ENCODE measurements around the gene COX6B1. TPM values are rescaled to one million over a fixed set of nuclear protein-coding genes. Genes with fewer than 3 reads are reported as not detected.

Gene COX6B1
- total RNA-seq, 2 donors from 2014 or later, result 401 to 445 TPM

- peaks cover 16% of the 10 kb centered on the region for H3K36me3 Mint-ChIP-seq (ENCODE audit: low read depth)
- peak; percentile 80 for DNase-seq
- H3K9ac ChIP-seq (ENCODE audit: extremely low read depth, low read length, poor library complexity, severe bottlenecking), result no peak within 1 kb of the TSS
Measured at GRCh38 chr19:35641515-35642151, 6.5 kb upstream of the COX6B1 start, which contains the start of gene ETV2. Gene ETV2 (plus strand): TSS chr19:35641745. CDS start chr19:35642461, 716 bp downstream.

GRCh38 chr19:35642312-35642711 is 5.8 kb upstream of the COX6B1 start:
- no peak for TF ChIP-seq CTCF (conservative IDR thresholded peaks at IDR 0.05)
- H3K9ac ChIP-seq (ENCODE audit: extremely low read depth, low read length, poor library complexity, severe bottlenecking), result no peak overlapping the region
- WGBS, 2 experiments (ENCODE audit: insufficient coverage in 1 of 2, insufficient read length in 1 of 2), result 87 to 93% methylated on average over 5 to 10 of the region's 10 CpGs
- peaks cover 6% of the 10 kb centered on the region for H3K27me3 Mint-ChIP-seq (ENCODE audit: insufficient read depth)
- H3K9me3 ChIP-seq (ENCODE audit: control insufficient read depth, low read length), result no peaks in the 10 kb centered on the region
- H3K4me3 Mint-ChIP-seq, result peak overlapping the region; percentile 63
- H3K36me3 ChIP-seq (ENCODE audit: control insufficient read depth, insufficient read depth, low read length), result peaks cover 12% of the 10 kb centered on the region
- H3K27me3 ChIP-seq (ENCODE audit: control insufficient read depth, insufficient read depth, low read length, poor library complexity, severe bottlenecking), result no peaks in the 10 kb centered on the region
- peaks cover 9% of the 10 kb centered on the region for H3K36me3 Mint-ChIP-seq (ENCODE audit: low read depth)
- DNase-seq, result peak; percentile 62
- peak overlapping the region; percentile 52 for H3K27ac Mint-ChIP-seq
- peaks cover 18% of the 10 kb centered on the region for H3K4me1 Mint-ChIP-seq
- no peaks in the 10 kb centered on the region for H3K4me1 ChIP-seq (ENCODE audit: control insufficient read depth, insufficient read depth, low read length)
- H3K9me3 Mint-ChIP-seq, result no peaks in the 10 kb centered on the region
- H3K27ac ChIP-seq (ENCODE audit: low read depth, low read length), result no peak overlapping the region
- H3K4me3 ChIP-seq (ENCODE audit: low read length), result no peak overlapping the region

More at GRCh38 chr19:35641515-35642151, 6.5 kb upstream of the COX6B1 start, which contains the start of gene ETV2:
- 49 to 62% methylated on average over 12 to 28 of the region's 28 CpGs for WGBS, 2 experiments (ENCODE audit: insufficient coverage in 1 of 2, insufficient read length in 1 of 2)
- Histone ChIP-seq H3K4me3 (ENCODE audit: low read length) (no peak within 1 kb of the TSS), H3K4me1 (ENCODE audit: control insufficient read depth, insufficient read depth, low read length) (no peaks in the 10 kb centered on the region), H3K9me3 (ENCODE audit: control insufficient read depth, low read length) (no peaks in the 10 kb centered on the region), H3K27me3 (ENCODE audit: control insufficient read depth, insufficient read depth, low read length, poor library complexity, severe bottlenecking) (no peaks in the 10 kb centered on the region), H3K36me3 (ENCODE audit: control insufficient read depth, insufficient read depth, low read length) (peaks cover 17% of the 10 kb centered on the region), H3K27ac (ENCODE audit: low read depth, low read length) (no peak within 1 kb of the TSS)
- peak within 1 kb of the TSS; percentile 63 for H3K4me3 Mint-ChIP-seq
- H3K27me3 Mint-ChIP-seq (ENCODE audit: insufficient read depth), result peaks cover 6% of the 10 kb centered on the region
- no peak for TF ChIP-seq CTCF (conservative IDR thresholded peaks at IDR 0.05)
- peaks cover 18% of the 10 kb centered on the region for H3K4me1 Mint-ChIP-seq
- H3K27ac Mint-ChIP-seq, result peak within 1 kb of the TSS; percentile 88
- H3K9me3 Mint-ChIP-seq, result no peaks in the 10 kb centered on the region

- Mint-ChIP-seq H3K4me1 (peaks cover 18% of the 10 kb centered on the region), H3K4me3 (peak overlapping the region; percentile 63), H3K27me3 (ENCODE audit: insufficient read depth) (peaks cover 6% of the 10 kb centered on the region), H3K27ac (no peak overlapping the region), H3K9me3 (no peaks in the 10 kb centered on the region), H3K36me3 (ENCODE audit: low read depth) (peaks cover 5% of the 10 kb centered on the region)
- Histone ChIP-seq H3K4me3 (ENCODE audit: low read length) (peak overlapping the region; percentile 79), H3K36me3 (ENCODE audit: control insufficient read depth, insufficient read depth, low read length) (peaks cover 7% of the 10 kb centered on the region), H3K4me1 (ENCODE audit: control insufficient read depth, insufficient read depth, low read length) (no peaks in the 10 kb centered on the region), H3K9ac (ENCODE audit: extremely low read depth, low read length, poor library complexity, severe bottlenecking) (peak overlapping the region; percentile 15), H3K9me3 (ENCODE audit: control insufficient read depth, low read length) (no peaks in the 10 kb centered on the region), H3K27me3 (ENCODE audit: control insufficient read depth, insufficient read depth, low read length, poor library complexity, severe bottlenecking) (no peaks in the 10 kb centered on the region), H3K27ac (ENCODE audit: low read depth, low read length) (no peak overlapping the region)
- no peak for DNase-seq
- WGBS, 2 experiments (ENCODE audit: insufficient coverage in 1 of 2, insufficient read length in 1 of 2), result 48 to 63% methylated on average over 7 to 12 of the region's 15 CpGs
- TF ChIP-seq CTCF (conservative IDR thresholded peaks at IDR 0.05), result no peak
Measured at GRCh38 chr19:35642798-35643254, 5.3 kb upstream of the COX6B1 start.

All from endodermal cell (in vitro differentiated cells).